Measurements from ENCODE around the gene DDX39B.

The DDX39B gene

DNA sequence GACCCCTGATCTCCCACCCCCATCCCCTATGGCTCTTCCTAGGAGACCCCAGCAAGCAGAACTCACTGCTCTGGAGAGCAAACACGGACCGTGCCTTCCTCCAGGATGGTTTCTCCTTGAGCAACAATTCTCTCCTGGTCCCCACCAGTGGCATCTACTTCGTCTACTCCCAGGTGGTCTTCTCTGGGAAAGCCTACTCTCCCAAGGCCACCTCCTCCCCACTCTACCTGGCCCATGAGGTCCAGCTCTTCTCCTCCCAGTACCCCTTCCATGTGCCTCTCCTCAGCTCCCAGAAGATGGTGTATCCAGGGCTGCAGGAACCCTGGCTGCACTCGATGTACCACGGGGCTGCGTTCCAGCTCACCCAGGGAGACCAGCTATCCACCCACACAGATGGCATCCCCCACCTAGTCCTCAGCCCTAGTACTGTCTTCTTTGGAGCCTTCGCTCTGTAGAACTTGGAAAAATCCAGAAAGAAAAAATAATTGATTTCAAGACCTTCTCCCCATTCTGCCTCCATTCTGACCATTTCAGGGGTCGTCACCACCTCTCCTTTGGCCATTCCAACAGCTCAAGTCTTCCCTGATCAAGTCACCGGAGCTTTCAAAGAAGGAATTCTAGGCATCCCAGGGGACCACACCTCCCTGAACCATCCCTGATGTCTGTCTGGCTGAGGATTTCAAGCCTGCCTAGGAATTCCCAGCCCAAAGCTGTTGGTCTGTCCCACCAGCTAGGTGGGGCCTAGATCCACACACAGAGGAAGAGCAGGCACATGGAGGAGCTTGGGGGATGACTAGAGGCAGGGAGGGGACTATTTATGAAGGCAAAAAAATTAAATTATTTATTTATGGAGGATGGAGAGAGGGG lies 31.7 kb upstream of the DDX39B start:
- TF ChIP-seq POLR2AphosphoS5 (IDR thresholded peaks at IDR 0.05; ENCODE audit: low read depth, low read length) (no peak), TAF1 (IDR thresholded peaks at IDR 0.05; ENCODE audit: borderline replicate concordance, insufficient read depth, low read length) (no peak), SIN3A (IDR thresholded peaks at IDR 0.05; ENCODE audit: borderline replicate concordance, insufficient read depth, low read length) (no peak), FOXP2 (optimal IDR thresholded peaks at IDR 0.05; ENCODE audit: borderline replicate concordance, extremely low read depth, extremely low read length, insufficient read depth) (no peak)
- TF ChIP-seq, protein P1, sequence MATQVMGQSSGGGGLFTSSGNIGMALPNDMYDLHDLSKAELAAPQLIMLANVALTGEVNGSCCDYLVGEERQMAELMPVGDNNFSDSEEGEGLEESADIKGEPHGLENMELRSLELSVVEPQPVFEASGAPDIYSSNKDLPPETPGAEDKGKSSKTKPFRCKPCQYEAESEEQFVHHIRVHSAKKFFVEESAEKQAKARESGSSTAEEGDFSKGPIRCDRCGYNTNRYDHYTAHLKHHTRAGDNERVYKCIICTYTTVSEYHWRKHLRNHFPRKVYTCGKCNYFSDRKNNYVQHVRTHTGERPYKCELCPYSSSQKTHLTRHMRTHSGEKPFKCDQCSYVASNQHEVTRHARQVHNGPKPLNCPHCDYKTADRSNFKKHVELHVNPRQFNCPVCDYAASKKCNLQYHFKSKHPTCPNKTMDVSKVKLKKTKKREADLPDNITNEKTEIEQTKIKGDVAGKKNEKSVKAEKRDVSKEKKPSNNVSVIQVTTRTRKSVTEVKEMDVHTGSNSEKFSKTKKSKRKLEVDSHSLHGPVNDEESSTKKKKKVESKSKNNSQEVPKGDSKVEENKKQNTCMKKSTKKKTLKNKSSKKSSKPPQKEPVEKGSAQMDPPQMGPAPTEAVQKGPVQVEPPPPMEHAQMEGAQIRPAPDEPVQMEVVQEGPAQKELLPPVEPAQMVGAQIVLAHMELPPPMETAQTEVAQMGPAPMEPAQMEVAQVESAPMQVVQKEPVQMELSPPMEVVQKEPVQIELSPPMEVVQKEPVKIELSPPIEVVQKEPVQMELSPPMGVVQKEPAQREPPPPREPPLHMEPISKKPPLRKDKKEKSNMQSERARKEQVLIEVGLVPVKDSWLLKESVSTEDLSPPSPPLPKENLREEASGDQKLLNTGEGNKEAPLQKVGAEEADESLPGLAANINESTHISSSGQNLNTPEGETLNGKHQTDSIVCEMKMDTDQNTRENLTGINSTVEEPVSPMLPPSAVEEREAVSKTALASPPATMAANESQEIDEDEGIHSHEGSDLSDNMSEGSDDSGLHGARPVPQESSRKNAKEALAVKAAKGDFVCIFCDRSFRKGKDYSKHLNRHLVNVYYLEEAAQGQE (IDR thresholded peaks at IDR 0.05; ENCODE audit: insufficient read depth in 1 of 2, low read depth in 2 of 2, low read length in 2 of 2): no peak

DNA sequence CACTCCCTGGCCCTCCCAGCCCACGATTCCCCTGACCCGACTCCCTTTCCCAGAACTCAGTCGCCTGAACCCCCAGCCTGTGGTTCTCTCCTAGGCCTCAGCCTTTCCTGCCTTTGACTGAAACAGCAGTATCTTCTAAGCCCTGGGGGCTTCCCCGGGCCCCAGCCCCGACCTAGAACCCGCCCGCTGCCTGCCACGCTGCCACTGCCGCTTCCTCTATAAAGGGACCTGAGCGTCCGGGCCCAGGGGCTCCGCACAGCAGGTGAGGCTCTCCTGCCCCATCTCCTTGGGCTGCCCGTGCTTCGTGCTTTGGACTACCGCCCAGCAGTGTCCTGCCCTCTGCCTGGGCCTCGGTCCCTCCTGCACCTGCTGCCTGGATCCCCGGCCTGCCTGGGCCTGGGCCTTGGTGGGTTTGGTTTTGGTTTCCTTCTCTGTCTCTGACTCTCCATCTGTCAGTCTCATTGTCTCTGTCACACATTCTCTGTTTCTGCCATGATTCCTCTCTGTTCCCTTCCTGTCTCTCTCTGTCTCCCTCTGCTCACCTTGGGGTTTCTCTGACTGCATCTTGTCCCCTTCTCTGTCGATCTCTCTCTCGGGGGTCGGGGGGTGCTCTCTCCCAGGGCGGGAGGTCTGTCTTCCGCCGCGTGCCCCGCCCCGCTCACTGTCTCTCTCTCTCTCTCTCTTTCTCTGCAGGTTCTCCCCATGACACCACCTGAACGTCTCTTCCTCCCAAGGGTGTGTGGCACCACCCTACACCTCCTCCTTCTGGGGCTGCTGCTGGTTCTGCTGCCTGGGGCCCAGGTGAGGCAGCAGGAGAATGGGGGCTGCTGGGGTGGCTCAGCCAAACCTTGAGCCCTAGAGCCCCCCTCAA lies 30.5 kb upstream of the DDX39B start, which contains the start of gene LTA:
LTA (plus strand) TSS at position 249 of the 871 bp plus-strand sequence; CDS start at position 703, 454 bp downstream.
- TF ChIP-seq FOXP2 (optimal IDR thresholded peaks at IDR 0.05; ENCODE audit: borderline replicate concordance, extremely low read depth, extremely low read length, insufficient read depth) (no peak), POLR2AphosphoS5 (IDR thresholded peaks at IDR 0.05; ENCODE audit: low read depth, low read length) (no peak), SIN3A (IDR thresholded peaks at IDR 0.05; ENCODE audit: borderline replicate concordance, insufficient read depth, low read length) (no peak), TAF1 (IDR thresholded peaks at IDR 0.05; ENCODE audit: borderline replicate concordance, insufficient read depth, low read length) (no peak)
- TF ChIP-seq, protein P1 (IDR thresholded peaks at IDR 0.05; ENCODE audit: insufficient read depth in 1 of 2, low read depth in 2 of 2, low read length in 2 of 2): no peak

DNA sequence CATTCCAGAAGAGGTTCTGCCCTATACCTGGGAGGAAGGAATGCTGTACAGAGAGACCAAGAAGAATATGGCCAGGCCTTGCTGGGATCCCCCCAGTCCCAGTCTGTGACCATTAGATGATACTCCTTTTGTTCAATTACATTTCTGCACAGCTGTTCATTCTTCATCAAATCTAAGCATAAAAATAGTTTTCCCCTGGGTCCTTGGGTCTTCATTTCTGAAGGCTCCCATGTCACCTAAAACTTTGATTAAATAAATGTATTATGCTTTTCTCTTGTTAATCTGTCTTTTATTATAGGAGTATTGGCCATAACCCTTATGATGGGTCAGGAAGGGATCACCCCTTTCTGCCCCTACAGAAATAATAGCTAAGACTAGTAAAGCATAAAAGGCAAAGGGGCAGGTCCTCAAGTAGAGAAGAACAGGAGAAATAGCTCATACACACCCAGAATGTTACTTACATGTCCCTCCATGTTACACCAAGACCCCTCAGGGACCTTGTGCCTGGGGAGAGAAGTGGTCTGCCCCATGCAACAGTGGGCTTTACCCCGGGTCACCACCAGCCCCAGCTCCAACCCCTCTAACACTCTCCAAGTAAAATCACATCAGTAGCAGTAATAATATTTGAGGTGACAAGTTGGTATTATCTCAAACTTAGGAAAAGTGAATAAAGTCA lies 28.2 kb upstream of the DDX39B start:
- TF ChIP-seq POLR2AphosphoS5 (IDR thresholded peaks at IDR 0.05; ENCODE audit: low read depth, low read length) (no peak), TAF1 (IDR thresholded peaks at IDR 0.05; ENCODE audit: borderline replicate concordance, insufficient read depth, low read length) (no peak), FOXP2 (optimal IDR thresholded peaks at IDR 0.05; ENCODE audit: borderline replicate concordance, extremely low read depth, extremely low read length, insufficient read depth) (no peak), SIN3A (IDR thresholded peaks at IDR 0.05; ENCODE audit: borderline replicate concordance, insufficient read depth, low read length) (no peak)
- TF ChIP-seq, protein P1 (IDR thresholded peaks at IDR 0.05; ENCODE audit: insufficient read depth in 1 of 2, low read depth in 2 of 2, low read length in 2 of 2): no peak

DNA sequence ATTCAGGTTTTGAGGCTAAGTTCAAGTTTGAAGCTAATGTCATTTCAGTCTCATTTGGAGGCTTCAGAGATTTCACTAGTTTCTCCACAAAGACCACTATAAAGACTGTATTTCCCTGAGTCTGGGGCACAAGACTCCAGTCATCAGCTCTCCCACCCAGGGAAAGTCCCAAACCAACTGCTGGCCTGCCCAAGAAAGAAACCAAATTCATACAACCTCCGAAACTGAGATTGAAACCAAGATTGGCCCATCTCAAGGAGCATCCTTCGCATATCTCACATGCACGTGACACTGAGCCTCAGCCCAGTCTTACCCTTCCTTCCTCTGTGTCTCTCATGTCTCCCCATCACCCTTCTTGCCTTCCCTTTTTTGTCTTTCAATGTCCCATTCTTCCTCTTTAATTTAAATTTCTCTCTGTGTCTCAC lies 26.7 kb upstream of the DDX39B start:
- TF ChIP-seq POLR2AphosphoS5 (IDR thresholded peaks at IDR 0.05; ENCODE audit: low read depth, low read length) (no peak), TAF1 (IDR thresholded peaks at IDR 0.05; ENCODE audit: borderline replicate concordance, insufficient read depth, low read length) (no peak), FOXP2 (optimal IDR thresholded peaks at IDR 0.05; ENCODE audit: borderline replicate concordance, extremely low read depth, extremely low read length, insufficient read depth) (no peak), SIN3A (IDR thresholded peaks at IDR 0.05; ENCODE audit: borderline replicate concordance, insufficient read depth, low read length) (no peak)
- TF ChIP-seq, protein P1 (IDR thresholded peaks at IDR 0.05; ENCODE audit: insufficient read depth in 1 of 2, low read depth in 2 of 2, low read length in 2 of 2): no peak

Measured in PFSK-1 (cell line).